GM12878 (cell line): ENCODE results near the gene C2. TPM values are rescaled to one million over a fixed set of nuclear protein-coding genes. Genes with fewer than 3 reads are reported as not detected.
A peak's percentile ranks its signal among the peaks of the same experiment; 100 is the strongest.
"Not testable (repeated sequence)": the region's sequence is repeated elsewhere in the genome, so short reads cannot be mapped to it uniquely, and the experiment has no call there.

ENCODE experiments used
- ATAC-seq: fragments of 200-7000 bp; cut with Tn5 transposase; 3 replicates; pipeline ENCODE4 v1.9.1; 2020; ENCODE audit warnings: mild to moderate bottlenecking, moderate library complexity
- BruUV-seq: library from RNA; stranded (reverse); fragments of 400-500 nt; replicated peaks from 2 replicates; lab custom pipeline; 2021; lab: Mats Ljungman, UMichigan
- CTCF ChIA-PET: fragments of 300-600 bp; sonication (Branson Sonifier 250); formaldehyde crosslinking; extraction: SDS; loops from one replicate; lab custom pipeline; 2021; ENCODE audit warnings: inconsistent platforms; lab: Yijun Ruan, JAX
- POLR2A ChIA-PET: fragments of 350-600 bp; formaldehyde crosslinking; extraction: SDS; loops from one replicate; lab custom pipeline; 2021; ENCODE audit warnings: inconsistent platforms; lab: Charles Lee
- RAD21 ChIA-PET: fragments of 300-600 bp; sonication (Branson Sonifier 250); formaldehyde crosslinking; loops from one replicate; lab custom pipeline; 2023; ENCODE audit warnings: antibody characterized with exemption; ENCODE audit not compliant: unreplicated experiment; lab: Charles Lee
- SMC1A ChIA-PET: fragments of 300-600 bp; sonication (Branson Sonifier 250); formaldehyde crosslinking; loops from one replicate; lab custom pipeline; 2023; ENCODE audit not compliant: unreplicated experiment, uncharacterized antibody; lab: Charles Lee
- DNase-seq: peaks from one replicate; pipeline ENCODE4 v3.0.0-alpha.2; 2011; ENCODE audit warnings: low read depth, low spot score
- FAIRE-seq: peaks from 3 replicates; lab custom pipeline; 2011; peaks lifted over from hg19 to GRCh38; lab: Jason Lieb, UNC
- H2AFZ ChIP-seq: 2 replicates; pipeline ENCODE4 v1.6.0; 2011; ENCODE audit warnings: low read depth, low read length, control low read depth; ENCODE audit not compliant: control insufficient read depth
- H3K27ac ChIP-seq: 2 replicates; pipeline ENCODE4 v1.5.1; 2011; ENCODE audit warnings: control low read depth; ENCODE audit not compliant: control insufficient read depth, insufficient read depth
- H3K27me3 ChIP-seq, 2 experiments: replicated peaks in 1 of 2; 2 replicates each; pipeline versions ENCODE4 v1.6.0 to v1.6.1; 2011; ENCODE audit warnings: low read length in 1 of 2; ENCODE audit not compliant: control insufficient read depth in 2 of 2, insufficient read depth in 2 of 2
- H3K36me3 ChIP-seq, 2 experiments: 2 replicates each; pipeline ENCODE4 v1.5.1; 2011; ENCODE audit warnings: low read length in 1 of 2; ENCODE audit not compliant: control insufficient read depth in 2 of 2, insufficient read depth in 2 of 2
- H3K4me1 ChIP-seq: 2 replicates; pipeline ENCODE4 v1.6.1; 2011; ENCODE audit warnings: mild to moderate bottlenecking, low read length, moderate library complexity, mixed read lengths; ENCODE audit not compliant: control insufficient read depth, insufficient read depth
- H3K4me2 ChIP-seq: 2 replicates; pipeline ENCODE4 v1.6.0; 2011; ENCODE audit warnings: control low read depth; ENCODE audit not compliant: control insufficient read depth, insufficient read depth
- H3K4me3 ChIP-seq: fragments of 200-600 bp; sonication (generic); 2 replicates; pipeline ENCODE4 v1.5.1; 2016
- H3K79me2 ChIP-seq: 2 replicates; pipeline ENCODE4 v1.6.0; 2011; ENCODE audit warnings: low read length; ENCODE audit not compliant: control insufficient read depth, insufficient read depth
- H3K9ac ChIP-seq: 2 replicates; pipeline ENCODE4 v1.8.0; 2011; ENCODE audit warnings: low read length, control low read depth, mixed read lengths; ENCODE audit not compliant: control insufficient read depth, insufficient read depth
- H3K9me3 ChIP-seq: replicated peaks from 3 replicates; pipeline ENCODE4 v1.5.1; 2011; ENCODE audit warnings: mild to moderate bottlenecking, low read length; ENCODE audit not compliant: control insufficient read depth, insufficient read depth
- H4K20me1 ChIP-seq: 2 replicates; pipeline ENCODE4 v1.6.0; 2011; ENCODE audit not compliant: control insufficient read depth, insufficient read depth
- CHD1 ChIP-seq: IDR thresholded peaks from 2 replicates; pipeline ENCODE4 v1.6.1; 2012; ENCODE audit warnings: low read depth, low read length, improper control_type of control experiment
- EGR1 ChIP-seq, 2 experiments: IDR thresholded peaks; 1 replicate in 1 of 2; 2 replicates in 1 of 2; pipeline ENCODE4 v1.6.1; 2011 to 2012; ENCODE audit warnings: low read depth in 2 of 2, low read length in 2 of 2, borderline replicate concordance in 1 of 2, mild to moderate bottlenecking in 1 of 2, moderate library complexity in 1 of 2
- HDGF ChIP-seq: fragments of 450-650 bp; IDR thresholded peaks from 2 replicates; pipeline ENCODE4 v1.6.1; 2016; ENCODE audit warnings: antibody characterized with exemption
- IRF4 ChIP-seq: IDR thresholded peaks from 2 replicates; pipeline ENCODE4 v1.6.1; 2011; ENCODE audit warnings: low read depth, low read length
- LARP7 ChIP-seq: fragments of 450-650 bp; IDR thresholded peaks from 2 replicates; pipeline ENCODE4 v1.6.1; 2017; ENCODE audit warnings: mild to moderate bottlenecking
- SKIL ChIP-seq: fragments of 450-650 bp; IDR thresholded peaks from 2 replicates; pipeline ENCODE4 v1.6.1; 2017; ENCODE audit warnings: mild to moderate bottlenecking, low read depth, inconsistent platforms; ENCODE audit not compliant: poor library complexity, severe bottlenecking
- SPI1 ChIP-seq: IDR thresholded peaks from 2 replicates; pipeline ENCODE4 v1.6.1; 2011; ENCODE audit warnings: low read depth, mild to moderate bottlenecking, low read length, moderate library complexity, borderline replicate concordance; ENCODE audit not compliant: insufficient read depth
- TAF1 ChIP-seq: IDR thresholded peaks from 2 replicates; pipeline ENCODE4 v1.6.1; 2011; ENCODE audit warnings: mild to moderate bottlenecking, low read depth, low read length, borderline replicate concordance
- WGBS: methylation state at CpG from one replicate; pipeline ENCODE4 v1.1.6; 2016; ENCODE audit warnings: low lambda C conversion rate; ENCODE audit not compliant: insufficient replicate concordance, insufficient coverage; ENCODE audit errors: missing lambda C conversion rate; 5-methylcytosine and 5-hydroxymethylcytosine counted together
- in situ Hi-C: fragments of 300-500 bp; cut with MboI; formaldehyde crosslinking; loops from 9 replicates; pipeline ENCODE4 v1.14.3; 2018; ENCODE audit warnings: mixed read lengths
- intact Hi-C: fragments of 100-400 bp; cut with micrococcal nuclease; formaldehyde crosslinking; loops from one replicate; pipeline ENCODE4 v1.14.2; 2022; ENCODE audit not compliant: unreplicated experiment
- polyA plus RNA-seq, 11 experiments: library from polyadenylated mRNA; depleted of rRNA in 4 of 11; unstranded in 6 of 11; stranded (reverse) in 5 of 11; fragments of >200 nt; fragmentation: Nextera tagmentation in 4 of 11; fragmentation: Illumina TruSeq in 1 of 11; extraction: Ambion mirVana in 4 of 11; extraction: Trizol in 1 of 11; gene quantifications; 1 replicate in 1 of 11; 2 replicates in 10 of 11; pipeline versions ENCODE4 v1.2.1 to v1.2.3, GENCODE V29; 2011 to 2016; ENCODE audit warnings: inconsistent platforms in 2 of 11, missing spikeins in 2 of 11, low read depth in 1 of 11
- total RNA-seq, 4 experiments: library from RNA; depleted of rRNA in 3 of 4; stranded (reverse); fragments of >200 nt in 3 of 4; fragmentation: Illumina TruSeq in 1 of 4; extraction: Trizol in 1 of 4; gene quantifications; 2 replicates each; pipeline versions ENCODE4 v1.2.1 to v1.2.3, GENCODE V29; 2013 to 2021

Gene C2
- total and polyA plus RNA-seq, 10 of the 15 experiments (the other 5 are each of a cell fraction or from before 2014, with no cell fraction given), result 0.06 to 0.97 (median 0.21) TPM; not detected in 5

- TF ChIP-seq SKIL, result peak; percentile 54
- 0 out of 2 replicates have a peak, but pooled peaks have one; percentile 30 for TF ChIP-seq TAF1
These were observed 44.6 kb downstream of the C2 start, which contains the start of gene DXO (continued) for GRCh38 chr6:31971993-31972708.

- peak overlapping the region; percentile 90 for H3K9ac ChIP-seq
- in situ Hi-C loops, result loop anchor here (10.0 kb wide), 1 partner anchor 62 kb away; the partner anchor contains the start of gene CYP21A2
- H3K79me2 ChIP-seq, result peaks cover 22% of the 10 kb centered on the region
- SMC1A ChIA-PET, result interaction anchor here (1.8 kb wide), 1 partner anchor 14 kb away, joined by 17 read pairs; the partner anchor contains the start of genes NELFE and SKIC2
- DNase-seq (no peak), FAIRE-seq (no peak), ATAC-seq (no peak)
- peak overlapping the region; percentile 99 for H3K27ac ChIP-seq
- CTCF ChIA-PET, result interaction anchor here (1.3 to 3.1 kb wide), 3 partner anchors 8 to 20 kb away, joined by 4 to 10 read pairs (median 7); no protein-coding TSS in a partner anchor
- TSS peak; percentile 76 for BruUV-seq
- H3K4me2 ChIP-seq, result peak overlapping the region; percentile 100
- peak overlapping the region; percentile 66 for H3K4me3 ChIP-seq
- intact Hi-C loops, result loop anchor here (1.0 kb wide), 1 partner anchor 14 kb away; the partner anchor contains the start of gene SKIC2
- H2AFZ ChIP-seq, result peak overlapping the region; percentile 99
- TF ChIP-seq HDGF, result peak; percentile 25; the same call in 1 of the 2 replicates
- TF ChIP-seq CHD1, result no peak
- TF ChIP-seq EGR1 (IDR thresholded peaks at IDR 0.05; ENCODE audit: borderline replicate concordance in 1 of 2, low read depth in 2 of 2, low read length in 2 of 2), result 0 out of 3 replicates have a peak, but pooled peaks of 1 of the 2 experiments have one; percentile 0
- 0 out of 2 replicates have a peak, but pooled peaks have one; percentile 0 for TF ChIP-seq SPI1
- peak; percentile 0; the same call in 1 of the 2 replicates for TF ChIP-seq LARP7
- no peak for TF ChIP-seq IRF4
- H3K36me3 ChIP-seq, result peaks cover 2 to 4% of the 10 kb centered on the region in 2 experiments; a peak in 2 of 4 replicates
- H4K20me1 ChIP-seq, result no peaks in the 10 kb centered on the region
- no peaks in the 10 kb centered on the region for H3K27me3 ChIP-seq
- POLR2A ChIA-PET, result interaction anchor here (1.1 to 4.3 kb wide), 3 partner anchors 15 to 77 kb away, joined by 5 to 48 read pairs (median 5); partner anchors contain the start of genes NELFE, SKIC2 and ZBTB12
- peaks cover 13% of the 10 kb centered on the region for H3K4me1 ChIP-seq
- 4% methylated on average over 19 of the region's 19 CpGs for WGBS
- no peaks in the 10 kb centered on the region for H3K9me3 ChIP-seq
- RAD21 ChIA-PET, result interaction anchor here (1.1 to 1.9 kb wide), 2 partner anchors 14 to 143 kb away, joined by 5 to 11 read pairs; partner anchors contain the start of genes NELFE and SKIC2
These were observed 45.3 kb downstream of the C2 start for GRCh38 chr6:31972709-31973350.

- ATAC-seq, H3K9me3 ChIP-seq, BruUV-seq, FAIRE-seq, intact Hi-C loops, H3K4me2 ChIP-seq, SMC1A ChIA-PET, H3K27ac ChIP-seq, CTCF ChIA-PET, H3K27me3 ChIP-seq, H3K9ac ChIP-seq, H3K36me3 ChIP-seq, H3K4me1 ChIP-seq, RAD21 ChIA-PET, DNase-seq, H4K20me1 ChIP-seq, H2AFZ ChIP-seq, H3K4me3 ChIP-seq: not testable (repeated sequence)
- 91% methylated on average over 10 of the region's 30 CpGs for WGBS
- H3K79me2 ChIP-seq, result peaks cover 15% of the 10 kb centered on the region
- POLR2A ChIA-PET, result interaction anchor here (0.7 kb wide), 2 partner anchors 95 to 1362 kb away, joined by 3 to 5 read pairs; no protein-coding TSS in a partner anchor
- in situ Hi-C loops, result loop anchor here (10.0 kb wide), 1 partner anchor 59 kb away; the partner anchor contains the start of gene CYP21A2
These were observed 48.5 kb downstream of the C2 start for GRCh38 chr6:31976065-31976464.
